ENCODE data around the gene LKAAEAR1. TPM values are rescaled to one million over a fixed set of nuclear protein-coding genes. Genes with fewer than 3 reads are reported as not detected.

LKAAEAR1 gene
- total RNA-seq, 2 experiments from 2014 or later, result 0.47 to 0.50 TPM

DNA sequence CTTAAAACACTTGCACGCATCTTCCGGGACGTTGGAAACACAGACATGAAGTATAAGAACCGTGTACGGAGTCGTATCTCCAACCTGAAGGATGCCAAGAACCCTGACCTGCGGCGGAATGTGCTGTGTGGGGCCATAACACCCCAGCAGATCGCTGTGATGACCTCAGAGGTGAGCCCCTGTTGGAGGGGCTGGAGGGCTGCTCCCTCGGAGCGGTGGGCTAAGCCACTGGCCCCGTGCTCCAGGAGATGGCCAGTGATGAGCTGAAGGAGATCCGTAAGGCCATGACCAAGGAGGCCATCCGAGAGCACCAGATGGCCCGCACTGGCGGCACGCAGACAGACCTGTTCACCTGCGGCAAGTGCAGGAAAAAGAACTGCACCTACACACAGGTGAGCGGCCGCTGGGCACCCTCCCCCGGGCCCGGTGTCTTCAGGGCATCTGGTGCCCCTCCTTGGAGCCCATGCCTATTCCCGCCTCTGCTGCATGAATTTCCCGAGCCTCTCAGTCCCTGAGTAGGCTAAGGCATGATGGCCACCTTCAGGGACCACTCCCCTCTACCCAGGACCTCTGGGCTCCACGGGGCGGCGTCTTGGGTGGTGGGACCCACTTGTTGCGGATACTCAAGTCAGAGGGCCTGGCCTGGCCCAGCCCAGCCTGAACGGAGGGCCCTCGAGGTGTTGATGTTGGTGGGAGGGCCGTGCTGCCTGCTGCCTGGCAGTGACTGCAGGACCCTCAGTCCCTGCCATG, 13.8 kb downstream of the LKAAEAR1 start:
- Mint-ChIP-seq H3K36me3 (peaks cover 3% of the 10 kb centered on the region), H3K4me1 (peaks cover 11% of the 10 kb centered on the region), H3K4me3 (no peak overlapping the region), H3K27me3 (no peaks in the 10 kb centered on the region), H3K27ac (no peak overlapping the region), H3K9me3 (no peaks in the 10 kb centered on the region)
- no peak for DNase-seq

DNA sequence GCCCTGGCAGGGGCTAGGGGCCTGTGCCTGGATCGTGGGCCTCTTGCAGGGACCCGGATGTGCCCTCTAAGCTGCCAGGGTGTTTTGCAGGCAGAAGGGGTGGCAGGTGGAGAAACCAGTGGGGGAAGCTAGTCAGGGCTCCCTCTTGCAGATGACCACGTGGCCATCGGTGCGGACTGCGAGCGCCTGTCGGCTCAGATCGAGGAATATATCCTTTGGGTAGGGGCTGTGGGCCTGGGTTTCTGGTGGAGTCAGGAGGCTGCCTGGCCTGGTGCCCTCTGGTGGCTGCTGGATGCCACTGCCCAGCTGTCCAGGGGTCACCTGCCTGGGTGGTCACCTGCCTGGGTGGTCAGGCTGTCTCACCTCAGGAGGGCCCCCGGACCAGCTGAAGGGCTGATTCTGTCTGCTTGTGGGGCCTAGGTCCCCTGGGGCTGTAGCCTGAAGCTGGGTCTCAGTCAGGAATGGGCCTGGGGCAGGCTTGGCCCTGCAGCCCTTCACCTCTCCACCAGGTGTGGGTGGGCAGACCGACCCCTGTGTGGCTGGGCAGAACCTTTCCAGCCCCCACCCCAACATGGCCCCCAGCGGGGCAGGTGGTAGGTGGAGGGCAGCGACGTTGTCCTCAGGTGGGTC, 14.5 kb downstream of the LKAAEAR1 start:
- H3K27ac Mint-ChIP-seq, result no peak overlapping the region
- H3K27me3 Mint-ChIP-seq, result no peaks in the 10 kb centered on the region
- H3K36me3 Mint-ChIP-seq, result peaks cover 2% of the 10 kb centered on the region
- H3K4me1 Mint-ChIP-seq, result peaks cover 16% of the 10 kb centered on the region
- no peaks in the 10 kb centered on the region for H3K9me3 Mint-ChIP-seq
- H3K4me3 Mint-ChIP-seq, result no peak overlapping the region
- no peak for DNase-seq

DNA sequence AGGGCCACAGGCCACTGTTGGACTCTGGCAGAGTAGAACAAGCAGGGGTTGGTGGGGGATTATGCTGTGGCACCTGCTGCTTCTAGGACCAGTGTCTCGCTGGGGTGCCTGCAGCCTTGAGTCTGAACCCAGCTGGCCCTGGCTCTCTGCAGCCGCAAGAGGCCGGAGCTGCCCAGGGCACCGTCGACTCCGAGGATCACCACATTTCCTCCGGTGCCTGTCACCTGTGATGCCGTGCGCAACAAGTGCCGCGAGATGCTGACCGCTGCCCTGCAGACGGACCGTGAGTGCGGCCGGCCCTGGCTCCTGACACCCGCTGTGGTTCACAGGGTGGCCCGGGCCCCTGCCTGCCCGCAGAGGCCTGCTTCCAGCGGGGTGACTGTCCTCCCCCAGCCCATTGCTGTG, 15.0 kb downstream of the LKAAEAR1 start:
- Mint-ChIP-seq H3K4me3 (no peak overlapping the region), H3K27me3 (no peaks in the 10 kb centered on the region), H3K36me3 (peaks cover 2% of the 10 kb centered on the region), H3K9me3 (no peaks in the 10 kb centered on the region), H3K27ac (no peak overlapping the region), H3K4me1 (peaks cover 20% of the 10 kb centered on the region)
- DNase-seq, result no peak

DNA sequence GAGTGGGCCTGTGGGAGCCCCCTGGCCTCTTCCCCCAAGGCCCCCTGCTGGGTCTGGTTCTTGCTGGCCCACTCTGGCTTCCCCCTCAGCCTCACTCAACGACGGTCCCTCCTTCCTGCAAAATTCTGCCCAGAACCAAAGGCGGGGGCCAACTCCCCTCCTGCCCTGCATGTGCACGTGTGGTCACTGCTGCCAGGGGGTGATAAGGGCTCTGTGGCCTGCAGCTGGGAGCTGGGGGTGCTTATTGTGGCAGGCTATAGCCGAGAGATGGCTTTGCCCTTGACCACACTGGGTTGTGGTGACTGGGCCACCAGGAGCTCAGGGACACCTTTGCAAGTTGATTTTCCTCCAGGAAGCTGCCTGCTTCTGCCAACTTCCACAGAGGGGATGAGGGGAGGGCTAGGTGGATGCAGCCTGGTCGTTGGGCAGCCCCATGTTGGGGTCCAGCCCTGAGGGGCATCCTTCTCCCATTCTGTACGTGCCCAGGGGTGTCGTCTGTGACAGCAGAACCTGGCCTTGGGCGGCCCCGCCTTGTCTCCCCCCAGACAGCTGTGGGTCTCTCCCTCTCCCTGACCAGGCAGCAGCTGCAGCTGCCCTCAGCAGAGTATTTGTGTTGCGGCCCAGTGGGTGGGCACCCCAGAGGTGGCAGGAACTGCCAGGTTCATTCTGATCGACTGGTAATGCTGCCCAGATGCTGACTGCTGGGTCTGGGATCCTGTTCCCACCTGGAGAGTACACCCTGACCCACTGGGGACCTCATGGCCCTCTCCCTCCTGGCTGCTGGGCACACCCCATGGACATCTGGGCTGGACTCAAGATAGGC, 15.6 kb downstream of the LKAAEAR1 start:
- Mint-ChIP-seq H3K4me3 (no peak overlapping the region), H3K9me3 (no peaks in the 10 kb centered on the region), H3K27ac (no peak overlapping the region), H3K4me1 (peaks cover 26% of the 10 kb centered on the region), H3K27me3 (no peaks in the 10 kb centered on the region), H3K36me3 (peaks cover 2% of the 10 kb centered on the region)
- no peak for DNase-seq

DNA sequence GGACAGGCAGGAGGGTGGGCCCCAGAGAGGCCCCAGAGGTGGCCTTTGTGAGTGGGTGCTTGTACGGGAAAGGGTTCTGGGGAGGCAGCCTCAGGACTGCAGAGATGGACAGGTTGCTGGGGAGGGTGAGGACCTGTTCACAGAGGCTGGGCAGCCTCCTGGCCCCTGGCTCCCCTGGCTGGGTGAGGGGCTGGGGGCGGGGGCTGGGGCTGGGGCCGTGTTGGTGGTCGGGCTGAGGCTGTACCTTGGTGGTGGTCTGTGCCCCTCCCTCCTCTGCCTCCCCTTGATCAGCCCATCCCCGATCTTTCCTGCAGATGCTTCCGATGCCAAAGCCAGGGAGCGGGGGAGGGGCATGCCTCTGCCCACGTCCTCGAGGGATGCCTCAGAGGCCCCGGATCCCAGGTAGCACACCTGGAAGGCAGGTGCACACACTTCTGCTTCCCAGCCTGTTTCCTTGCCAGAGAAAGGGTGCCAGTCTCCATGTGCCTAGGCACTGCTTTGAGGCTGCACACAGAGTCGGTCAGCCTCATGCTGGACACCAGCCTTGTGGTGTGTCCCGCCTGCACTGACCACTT, 16.4 kb downstream of the LKAAEAR1 start:
- Mint-ChIP-seq H3K9me3 (no peaks in the 10 kb centered on the region), H3K36me3 (peaks cover 2% of the 10 kb centered on the region), H3K27me3 (no peaks in the 10 kb centered on the region), H3K4me1 (peaks cover 26% of the 10 kb centered on the region), H3K27ac (no peak overlapping the region), H3K4me3 (no peak overlapping the region)
- DNase-seq, result no peak

DNA sequence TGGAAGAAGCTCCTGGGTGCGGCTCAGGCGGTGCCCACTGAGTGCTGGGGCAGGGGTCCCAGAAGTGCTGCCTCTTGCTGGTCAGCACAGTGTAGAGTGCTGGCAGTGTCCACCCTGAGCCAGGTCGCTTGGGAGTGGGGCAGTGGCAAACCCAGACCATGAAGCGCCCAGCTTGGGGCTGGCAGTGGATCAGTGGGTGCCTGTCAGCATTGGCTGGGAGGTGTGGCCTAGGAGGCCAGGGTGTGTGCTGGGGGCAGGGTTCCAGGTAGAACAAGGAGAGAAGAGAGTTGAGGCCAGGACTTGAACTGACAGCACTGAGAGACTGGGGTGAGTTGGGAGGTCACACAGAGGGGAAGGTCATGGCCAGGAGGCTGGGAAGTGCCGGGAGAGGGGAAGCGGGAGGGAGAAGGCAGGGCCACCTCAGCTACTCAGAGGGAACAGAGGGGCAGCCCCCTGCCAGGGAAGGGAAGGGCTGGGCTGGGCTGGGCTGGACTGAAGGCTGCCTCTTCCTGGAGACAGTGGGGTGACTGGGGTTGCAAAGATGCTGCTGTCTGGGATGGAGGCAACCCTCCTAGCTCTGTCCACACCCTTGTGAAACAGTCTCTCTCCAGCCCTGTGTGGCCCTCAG, 17.1 kb downstream of the LKAAEAR1 start:
- Mint-ChIP-seq H3K4me3 (no peak overlapping the region), H3K27ac (no peak overlapping the region)

DNA sequence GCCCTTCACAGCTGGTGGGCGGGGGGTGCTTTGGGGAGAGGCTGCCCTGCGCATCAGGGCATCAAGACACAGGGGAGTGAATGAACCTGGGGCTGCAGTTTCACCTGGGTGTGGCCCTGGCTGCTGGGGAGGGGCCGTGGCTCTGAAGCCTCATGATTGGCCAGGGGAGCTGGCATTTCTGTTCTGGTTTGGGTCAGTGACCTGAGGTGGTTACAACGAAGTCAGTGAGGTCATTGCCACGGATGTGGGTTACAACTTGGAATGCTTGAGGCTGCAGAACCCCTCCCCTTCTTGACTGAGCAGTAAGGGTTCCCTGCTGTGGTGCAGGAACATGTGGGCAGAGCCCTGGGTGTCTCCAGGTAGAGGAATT, 18.2 kb downstream of the LKAAEAR1 start:
- no peaks in the 10 kb centered on the region for H3K27me3 Mint-ChIP-seq
- no peaks in the 10 kb centered on the region for H3K9me3 Mint-ChIP-seq
- H3K36me3 Mint-ChIP-seq, result peaks cover 2% of the 10 kb centered on the region
- peaks cover 31% of the 10 kb centered on the region for H3K4me1 Mint-ChIP-seq
- peak overlapping the region; percentile 23 for H3K27ac Mint-ChIP-seq
- peak overlapping the region; percentile 11 for H3K4me3 Mint-ChIP-seq
- peak; percentile 69 for DNase-seq

More for the DNA sequence above, 17.1 kb downstream of the LKAAEAR1 start:
- no peaks in the 10 kb centered on the region for H3K27me3 Mint-ChIP-seq
- H3K36me3 Mint-ChIP-seq, result peaks cover 2% of the 10 kb centered on the region
- H3K4me1 Mint-ChIP-seq, result peaks cover 28% of the 10 kb centered on the region
- no peak for DNase-seq
- H3K9me3 Mint-ChIP-seq, result no peaks in the 10 kb centered on the region

DNA sequence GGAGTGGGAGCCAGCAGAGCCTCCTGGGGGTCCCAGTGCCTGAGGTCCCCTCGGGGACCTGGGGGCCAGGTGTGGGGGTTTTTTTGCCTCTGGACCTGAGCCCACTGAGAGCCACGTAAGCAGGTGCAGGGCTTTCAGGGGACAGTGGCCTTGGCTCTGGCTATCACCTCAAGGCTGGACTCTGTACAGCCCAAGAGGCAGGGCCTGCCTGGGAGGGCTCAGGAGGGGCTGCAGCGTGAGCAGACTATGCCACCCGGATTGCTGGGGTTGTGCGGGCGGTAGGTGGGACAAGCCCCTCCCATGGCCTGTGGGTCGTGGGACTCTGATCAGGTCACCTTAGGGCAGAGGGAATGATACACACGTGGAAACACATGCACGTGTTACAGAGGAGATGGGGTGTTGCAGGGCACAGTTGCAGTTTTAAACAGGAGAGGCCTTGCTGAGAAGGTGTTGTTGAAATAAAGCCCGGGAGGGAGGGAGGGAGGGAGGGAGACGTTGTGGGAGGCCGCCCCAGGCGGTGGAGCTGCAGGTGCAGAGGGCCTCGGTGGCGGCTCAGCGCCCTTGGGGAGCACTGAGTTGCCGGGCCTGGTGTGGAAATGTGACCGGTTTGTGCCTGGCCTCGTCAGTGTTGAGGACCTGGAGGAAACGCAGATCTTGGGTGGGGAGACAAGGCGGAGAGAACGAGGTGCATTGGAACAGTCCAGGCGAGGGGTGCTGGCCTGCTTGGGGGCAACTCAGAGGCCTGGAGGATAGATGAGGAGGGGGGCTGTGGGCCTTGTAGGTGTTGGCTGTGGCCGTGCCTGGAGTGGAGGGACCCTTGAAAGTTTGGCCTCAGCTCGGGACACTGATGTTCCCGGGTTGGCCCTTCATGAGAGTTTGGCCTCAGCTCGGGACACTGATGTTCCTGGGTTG, 18.9 kb downstream of the LKAAEAR1 start:
- Mint-ChIP-seq H3K27ac (peak overlapping the region; percentile 76), H3K36me3 (no peaks in the 10 kb centered on the region), H3K27me3 (no peaks in the 10 kb centered on the region), H3K9me3 (no peaks in the 10 kb centered on the region), H3K4me1 (peaks cover 31% of the 10 kb centered on the region), H3K4me3 (peak overlapping the region; percentile 11)
- no peak for DNase-seq

DNA sequence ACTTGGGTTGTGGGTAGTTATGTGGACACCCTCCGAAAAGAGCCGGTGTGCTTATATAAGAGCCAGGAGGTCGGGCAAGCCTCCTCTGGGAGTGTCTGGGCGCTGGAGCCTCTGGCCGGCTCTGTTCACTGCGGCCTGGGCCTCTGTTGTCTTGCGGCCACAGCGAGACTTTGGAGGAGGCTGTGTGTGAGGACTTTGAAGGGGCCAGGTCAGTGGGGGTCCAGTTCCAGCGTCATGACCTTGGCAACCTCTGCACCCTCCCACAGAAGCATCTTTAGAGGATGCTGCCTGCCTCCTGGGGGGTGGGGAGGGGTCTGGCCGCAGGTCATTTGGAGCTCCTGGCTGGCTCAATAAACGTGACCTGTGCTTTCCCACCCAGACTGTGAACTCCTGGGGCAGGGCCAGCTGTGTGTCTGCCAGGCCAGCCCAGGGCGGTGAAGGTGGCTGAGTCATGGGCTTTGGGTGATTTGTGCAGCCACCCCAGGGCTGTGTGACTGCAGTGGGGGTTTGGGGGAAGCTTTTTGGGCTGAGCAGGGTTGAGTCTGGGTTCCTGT, 20.0 kb downstream of the LKAAEAR1 start:
- Mint-ChIP-seq H3K4me3 (peak overlapping the region; percentile 91), H3K27ac (peak overlapping the region; percentile 83), H3K4me1 (peaks cover 31% of the 10 kb centered on the region), H3K9me3 (no peaks in the 10 kb centered on the region), H3K36me3 (no peaks in the 10 kb centered on the region), H3K27me3 (no peaks in the 10 kb centered on the region)
- DNase-seq, result no peak

DNA sequence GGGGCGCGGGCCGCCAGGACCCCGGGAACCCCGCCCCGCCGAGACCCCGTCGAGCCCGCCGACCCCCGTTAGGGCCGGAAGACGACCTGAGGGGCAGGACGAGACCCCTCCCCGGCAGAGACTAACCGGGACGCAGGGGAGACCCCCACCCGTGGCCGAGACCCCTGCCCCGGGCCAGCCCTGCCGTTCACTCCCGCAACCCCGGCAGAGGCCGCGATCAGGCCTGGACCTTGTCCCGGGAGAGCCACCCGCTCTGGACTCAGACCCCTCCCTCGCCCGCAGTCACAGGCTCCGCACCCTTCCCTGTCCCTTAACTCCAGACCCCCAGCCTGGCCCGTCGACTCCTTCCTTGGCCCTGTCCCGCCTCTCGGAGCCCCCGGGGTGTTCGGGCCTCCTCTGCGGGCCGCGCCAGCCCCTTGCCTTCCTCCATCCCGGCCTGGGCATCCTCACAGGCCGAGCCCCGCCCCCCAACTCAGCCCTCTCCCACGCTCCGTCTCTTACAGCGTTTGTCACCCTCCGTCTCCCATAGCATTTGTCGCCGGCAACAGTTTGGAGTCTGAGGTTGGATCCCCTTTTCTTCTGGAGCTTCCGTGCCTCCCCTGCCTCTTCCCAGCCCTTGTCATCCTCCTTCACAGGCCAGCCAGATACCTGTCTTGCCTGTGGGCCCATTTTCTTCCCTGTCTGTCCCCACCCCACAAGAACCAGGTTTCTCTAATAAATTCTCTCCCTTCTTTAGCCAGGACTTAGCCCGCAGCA, 20.6 kb downstream of the LKAAEAR1 start:
- H3K4me3 Mint-ChIP-seq, result peak overlapping the region; percentile 91
- peak; percentile 54 for DNase-seq
- peaks cover 32% of the 10 kb centered on the region for H3K4me1 Mint-ChIP-seq
- H3K27ac Mint-ChIP-seq, result peak overlapping the region; percentile 83
- H3K9me3 Mint-ChIP-seq, result no peaks in the 10 kb centered on the region
- H3K36me3 Mint-ChIP-seq, result no peaks in the 10 kb centered on the region
- no peaks in the 10 kb centered on the region for H3K27me3 Mint-ChIP-seq

DNA sequence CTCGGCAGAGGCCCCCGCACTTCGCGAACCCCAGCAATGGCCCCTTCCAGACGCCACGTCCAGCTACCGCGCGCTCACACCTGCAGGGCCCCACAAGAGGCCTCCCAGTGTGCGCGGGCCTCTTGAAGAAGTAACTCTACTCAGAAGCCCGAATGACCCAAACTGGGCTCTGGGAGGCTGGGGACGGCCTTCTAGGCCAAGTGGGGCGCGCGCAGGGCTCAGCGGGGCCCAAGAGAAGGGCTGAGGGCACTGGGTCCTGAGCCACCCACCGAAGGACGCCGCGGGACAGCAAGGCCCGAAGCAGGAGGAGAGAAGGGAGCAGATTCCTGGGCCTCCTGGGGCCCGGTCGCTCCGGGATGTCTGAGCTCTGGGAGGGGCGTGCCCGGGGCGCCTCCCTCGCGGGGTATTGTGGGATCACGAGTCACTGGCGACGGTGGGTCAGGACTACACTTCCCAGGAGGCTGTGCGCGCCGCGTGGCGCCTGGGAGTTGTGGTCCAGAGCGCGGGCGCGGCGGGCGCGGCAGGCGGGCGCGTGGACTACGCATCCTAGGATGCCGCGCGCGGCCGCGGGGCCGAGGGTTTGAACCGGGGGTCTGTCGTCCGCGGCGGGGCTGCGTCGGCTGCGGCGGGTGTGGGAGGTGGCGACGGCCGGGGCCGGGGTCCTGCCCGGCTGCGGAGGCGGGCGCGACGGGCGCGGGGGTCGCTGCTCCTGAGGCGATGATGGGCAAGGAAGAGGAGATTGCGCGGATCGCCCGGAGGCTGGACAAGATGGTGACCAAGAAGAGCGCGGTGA, 21.4 kb downstream of the LKAAEAR1 start, which contains the start of gene TCEA2:
Gene TCEA2, plus strand, starts transcription at position 603 of the 793 bp plus-strand sequence. Its CDS starts 115 bp downstream, at position 718.
- peaks cover 37% of the 10 kb centered on the region for H3K4me1 Mint-ChIP-seq
- H3K36me3 Mint-ChIP-seq, result no peaks in the 10 kb centered on the region
- peak; percentile 95 for DNase-seq
- H3K27ac Mint-ChIP-seq, result peak within 1 kb of the TSS; percentile 83
- no peaks in the 10 kb centered on the region for H3K27me3 Mint-ChIP-seq
- no peaks in the 10 kb centered on the region for H3K9me3 Mint-ChIP-seq
- H3K4me3 Mint-ChIP-seq, result peak within 1 kb of the TSS; percentile 91

DNA sequence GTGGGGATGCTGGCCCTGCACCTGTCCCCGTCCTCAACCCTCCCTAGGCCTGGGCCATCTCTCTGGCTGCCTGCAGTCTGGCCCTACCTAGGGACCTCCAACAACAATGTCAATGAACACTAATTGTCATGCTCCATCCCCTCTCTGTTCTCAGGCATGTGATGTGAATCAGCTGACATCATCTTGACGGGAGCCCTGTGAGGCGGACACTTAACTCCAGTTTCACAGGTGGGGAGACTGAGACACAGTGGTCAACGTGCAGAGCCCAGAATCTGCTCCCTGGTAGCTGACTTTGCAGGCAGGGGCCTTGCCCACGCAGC, 22.0 kb downstream of the LKAAEAR1 start:
- Mint-ChIP-seq H3K4me1 (peaks cover 39% of the 10 kb centered on the region), H3K27me3 (no peaks in the 10 kb centered on the region), H3K9me3 (no peaks in the 10 kb centered on the region), H3K27ac (no peak overlapping the region), H3K4me3 (peak overlapping the region; percentile 91), H3K36me3 (no peaks in the 10 kb centered on the region)
- DNase-seq, result no peak

All from activated naive CD8-positive, alpha-beta T cell treated with anti-CD3 and anti-CD28 coated beads for 36 hours (primary cell).